Progenitor cell of endocrine pancreas (in vitro differentiated cells): ENCODE measurements around the gene RAC2. TPM values are rescaled to one million over a fixed set of nuclear protein-coding genes. Genes with fewer than 3 reads are reported as not detected.

Source experiments
- DNase-seq: peaks from one replicate; pipeline ENCODE4 v3.0.0; 2021; ENCODE audit warnings: low spot score; ENCODE audit not compliant: unreplicated experiment
- H3K27ac Mint-ChIP-seq: 2 replicates; pipeline ENCODE4 v1.8.0; 2021; ENCODE audit warnings: mild to moderate bottlenecking, moderate library complexity, mixed read lengths
- H3K27me3 Mint-ChIP-seq: 2 replicates; pipeline ENCODE4 v1.8.0; 2021; ENCODE audit warnings: mixed read lengths
- H3K36me3 Mint-ChIP-seq: 2 replicates; pipeline ENCODE4 v1.8.0; 2022; ENCODE audit warnings: mixed read lengths; ENCODE audit not compliant: insufficient read depth
- H3K4me1 Mint-ChIP-seq: 2 replicates; pipeline ENCODE4 v1.8.0; 2021; ENCODE audit warnings: low read depth, mixed read lengths
- H3K4me3 Mint-ChIP-seq: 2 replicates; pipeline ENCODE4 v1.8.0; 2021; ENCODE audit warnings: low read depth, mild to moderate bottlenecking, moderate library complexity, mixed read lengths
- H3K9me3 Mint-ChIP-seq: 2 replicates; pipeline ENCODE4 v1.8.0; 2021; ENCODE audit warnings: low read depth, mixed read lengths
- CTCF ChIP-seq: fragments of 200-600 bp; sonication (generic); IDR thresholded peaks from one replicate; pipeline ENCODE4 v1.5.0; 2021; ENCODE audit warnings: antibody characterized with exemption, mild to moderate bottlenecking; ENCODE audit not compliant: unreplicated experiment
- total RNA-seq: library from RNA; stranded (reverse); gene quantifications from 2 replicates; pipeline ENCODE4 v1.2.1, GENCODE V29; 2021

RAC2 gene
- total RNA-seq, 1 donor from 2014 or later, result 1.7 TPM

- TF ChIP-seq CTCF, result no peak
- H3K4me1 Mint-ChIP-seq, result peaks cover 28% of the 10 kb centered on the region
These were observed 31.7 kb downstream of the RAC2 start, which contains the start of gene SSTR3 for GRCh38 chr22:37212174-37212906. Gene SSTR3, minus strand, starts transcription at chr22:37212477. Its CDS starts 4,674 bp downstream, at chr22:37207803.

DNA sequence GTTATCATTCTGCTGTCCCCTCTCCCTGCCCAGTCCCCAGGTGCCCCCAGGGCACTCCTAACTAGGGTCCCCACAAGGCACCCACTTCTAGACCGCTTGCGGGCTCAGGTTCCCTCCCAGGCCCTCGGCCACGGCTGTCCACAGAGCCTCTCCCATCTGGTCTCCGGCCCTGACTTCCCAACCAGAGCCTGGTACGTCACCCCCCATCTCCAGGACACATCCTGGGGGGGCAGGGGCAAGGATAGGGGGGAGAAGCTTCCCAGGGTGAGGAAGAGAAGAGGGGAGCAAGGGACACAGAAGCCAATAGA lies 32.2 kb downstream of the RAC2 start:
- Mint-ChIP-seq H3K36me3 (no peaks in the 10 kb centered on the region), H3K9me3 (no peaks in the 10 kb centered on the region), H3K27ac (no peak overlapping the region), H3K4me1 (peaks cover 28% of the 10 kb centered on the region), H3K27me3 (peaks cover 12% of the 10 kb centered on the region), H3K4me3 (no peak overlapping the region)
- TF ChIP-seq CTCF, result no peak
- DNase-seq, result no peak

More at GRCh38 chr22:37212174-37212906, 31.7 kb downstream of the RAC2 start, which contains the start of gene SSTR3:
- Mint-ChIP-seq H3K27me3 (peaks cover 12% of the 10 kb centered on the region), H3K4me3 (no peak within 1 kb of the TSS), H3K27ac (no peak within 1 kb of the TSS), H3K9me3 (no peaks in the 10 kb centered on the region), H3K36me3 (no peaks in the 10 kb centered on the region)
- DNase-seq, result no peak

DNA sequence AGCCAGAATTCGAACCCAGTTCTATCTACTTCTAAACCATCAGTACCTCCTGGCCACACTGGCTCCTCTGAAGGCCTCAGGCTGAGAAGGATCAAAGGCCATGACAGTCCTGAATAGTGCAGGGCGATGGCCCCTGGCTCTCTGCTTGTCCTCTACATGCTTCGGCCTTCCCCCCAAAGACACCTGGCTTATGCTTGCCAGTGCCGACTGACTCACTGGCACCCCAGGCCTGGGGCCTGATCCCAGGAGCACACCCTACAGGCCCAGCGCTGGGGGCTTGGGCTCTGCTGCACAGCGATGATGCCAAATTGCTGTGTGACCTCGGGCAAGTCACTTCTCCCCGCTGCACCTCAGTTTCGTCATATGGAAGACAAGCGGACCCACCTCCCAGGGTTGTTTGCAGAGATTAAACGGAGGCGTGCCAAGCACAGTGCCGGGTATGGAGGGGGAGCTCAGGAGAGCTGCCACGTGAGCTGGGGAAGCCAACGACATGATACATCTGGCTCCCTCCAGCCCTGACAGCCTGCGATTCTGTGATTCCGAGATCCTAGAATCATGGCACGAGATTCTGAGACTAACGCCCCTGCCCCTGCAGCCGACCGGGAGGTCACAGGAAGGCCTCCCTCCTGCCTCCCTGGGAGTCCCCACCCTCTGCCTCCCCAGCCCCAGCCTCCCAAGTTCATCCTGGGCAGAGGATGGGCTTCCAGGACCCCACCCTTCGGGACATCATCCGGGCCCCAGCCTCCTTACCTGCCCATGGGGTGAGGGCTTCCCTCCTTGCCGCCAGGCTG lies 32.8 kb downstream of the RAC2 start:
- peaks cover 27% of the 10 kb centered on the region for H3K4me1 Mint-ChIP-seq
- H3K4me3 Mint-ChIP-seq, result no peak overlapping the region
- no peaks in the 10 kb centered on the region for H3K9me3 Mint-ChIP-seq
- DNase-seq, result no peak
- no peak overlapping the region for H3K27ac Mint-ChIP-seq
- H3K36me3 Mint-ChIP-seq, result no peaks in the 10 kb centered on the region
- TF ChIP-seq CTCF, result no peak
- H3K27me3 Mint-ChIP-seq, result peaks cover 12% of the 10 kb centered on the region

- TF ChIP-seq CTCF, result no peak
- Mint-ChIP-seq H3K27ac (peak overlapping the region; percentile 11), H3K4me1 (peaks cover 25% of the 10 kb centered on the region), H3K36me3 (no peaks in the 10 kb centered on the region), H3K4me3 (no peak overlapping the region), H3K27me3 (peaks cover 12% of the 10 kb centered on the region), H3K9me3 (no peaks in the 10 kb centered on the region)
- no peak for DNase-seq
These were observed 33.8 kb downstream of the RAC2 start for GRCh38 chr22:37210041-37210803.
